Gastrocnemius medialis (tissue), 4 donors: ENCODE measurements around the gene CUX1.
A peak's percentile ranks its signal among the peaks of the same experiment; 100 is the strongest.

Experiments used
- POLR2A ChIP-seq, 2 donors: fragments of 450-650 bp; IDR thresholded peaks; one replicate each; pipeline ENCODE4 v1.6.1; 2017; ENCODE audit warnings: antibody characterized with exemption in 2 of 2, mild to moderate bottlenecking in 2 of 2, moderate library complexity in 2 of 2
- TF ChIP-seq, protein P1 (sequence below), 5 experiments: fragments of 450-650 bp in 3 of 5; fragments of 200-600 bp in 2 of 5; sonication (generic) in 2 of 5; IDR thresholded peaks in 4 of 5; conservative IDR thresholded peaks in 1 of 5; 1 replicate in 4 of 5; 2 replicates in 1 of 5; pipeline ENCODE4 v1.5.1; 2016 to 2019; ENCODE audit warnings: antibody characterized with exemption in 5 of 5, mild to moderate bottlenecking in 3 of 5, moderate library complexity in 3 of 5

DNA sequence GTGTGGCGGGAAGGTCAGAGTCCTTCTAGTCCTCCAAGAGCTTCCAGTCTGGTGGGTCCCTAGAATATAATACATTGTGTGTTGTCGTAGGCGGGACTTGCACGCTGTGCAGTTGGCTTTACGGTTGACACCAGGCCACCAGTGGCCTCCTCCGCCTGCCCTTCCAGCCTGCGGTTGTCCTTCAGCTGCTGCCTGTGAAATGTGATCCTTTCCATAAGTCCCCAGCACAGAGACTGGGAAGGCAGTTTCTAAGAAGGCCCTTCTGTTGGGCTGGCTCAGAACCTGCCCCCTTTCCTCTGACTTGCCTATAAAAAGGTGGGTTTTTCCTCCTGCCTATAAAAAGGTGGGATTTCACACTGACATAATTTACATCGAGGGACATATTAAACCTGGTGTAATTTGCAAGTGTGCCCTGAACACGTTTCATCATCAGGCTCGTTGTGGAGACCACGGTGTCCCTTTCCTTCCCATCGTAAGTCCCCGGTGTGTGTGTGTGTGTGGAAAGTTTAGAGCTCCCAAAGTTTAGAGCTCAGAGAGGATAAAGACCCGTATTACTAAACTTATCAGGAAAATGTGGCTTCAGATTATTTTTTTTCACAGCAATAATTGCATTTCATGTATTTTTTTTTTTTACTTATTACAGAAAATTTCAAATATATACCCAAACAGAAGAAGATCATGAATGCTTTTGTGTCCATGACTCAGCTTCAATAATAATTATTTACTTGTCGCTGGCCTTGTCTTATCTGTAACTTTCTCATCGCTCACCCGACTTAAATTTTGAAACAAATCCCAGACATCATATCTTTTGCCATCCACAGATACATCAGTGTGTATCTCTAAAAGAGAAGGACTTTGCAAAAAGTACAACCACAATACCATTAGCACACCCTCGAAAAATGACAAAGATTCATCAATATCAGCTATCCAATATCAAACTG, 45.1 kb downstream of the CUX1 start:
- TF ChIP-seq, protein P1, sequence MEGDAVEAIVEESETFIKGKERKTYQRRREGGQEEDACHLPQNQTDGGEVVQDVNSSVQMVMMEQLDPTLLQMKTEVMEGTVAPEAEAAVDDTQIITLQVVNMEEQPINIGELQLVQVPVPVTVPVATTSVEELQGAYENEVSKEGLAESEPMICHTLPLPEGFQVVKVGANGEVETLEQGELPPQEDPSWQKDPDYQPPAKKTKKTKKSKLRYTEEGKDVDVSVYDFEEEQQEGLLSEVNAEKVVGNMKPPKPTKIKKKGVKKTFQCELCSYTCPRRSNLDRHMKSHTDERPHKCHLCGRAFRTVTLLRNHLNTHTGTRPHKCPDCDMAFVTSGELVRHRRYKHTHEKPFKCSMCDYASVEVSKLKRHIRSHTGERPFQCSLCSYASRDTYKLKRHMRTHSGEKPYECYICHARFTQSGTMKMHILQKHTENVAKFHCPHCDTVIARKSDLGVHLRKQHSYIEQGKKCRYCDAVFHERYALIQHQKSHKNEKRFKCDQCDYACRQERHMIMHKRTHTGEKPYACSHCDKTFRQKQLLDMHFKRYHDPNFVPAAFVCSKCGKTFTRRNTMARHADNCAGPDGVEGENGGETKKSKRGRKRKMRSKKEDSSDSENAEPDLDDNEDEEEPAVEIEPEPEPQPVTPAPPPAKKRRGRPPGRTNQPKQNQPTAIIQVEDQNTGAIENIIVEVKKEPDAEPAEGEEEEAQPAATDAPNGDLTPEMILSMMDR (IDR thresholded peaks at IDR 0.05 in 4 of 5, conservative IDR thresholded peaks at IDR 0.05 in 1 of 5) = no peak
- peak; percentile 76 to 88 for TF ChIP-seq POLR2A (IDR thresholded peaks at IDR 0.05)
